RWPE1 (cell line): ENCODE results near the gene MUC2.

Source experiments
- CTCF ChIA-PET: fragments of 350-600 bp; sonication (Branson Sonifier 250); formaldehyde crosslinking; extraction: SDS; loops from one replicate; lab custom pipeline; 2021; lab: Yijun Ruan, JAX
- POLR2A ChIA-PET: fragments of 400-600 bp; formaldehyde crosslinking; extraction: SDS; loops from one replicate; lab custom pipeline; 2020; ENCODE audit warnings: antibody characterized with exemption; ENCODE audit not compliant: low non-redundant PET; lab: Yijun Ruan, JAX
- DNase-seq: peaks from one replicate; pipeline ENCODE4 v3.0.0; 2012; ENCODE audit warnings: low spot score
- H3K27ac ChIP-seq: fragments of 450-650 bp; 2 replicates; pipeline ENCODE4 v1.5.1; 2017
- TF ChIP-seq, protein P1 (sequence below): fragments of 450-650 bp; conservative IDR thresholded peaks from 2 replicates; pipeline ENCODE4 v1.5.1; 2017; ENCODE audit warnings: low read depth, mild to moderate bottlenecking

Gene MUC2

DNA sequence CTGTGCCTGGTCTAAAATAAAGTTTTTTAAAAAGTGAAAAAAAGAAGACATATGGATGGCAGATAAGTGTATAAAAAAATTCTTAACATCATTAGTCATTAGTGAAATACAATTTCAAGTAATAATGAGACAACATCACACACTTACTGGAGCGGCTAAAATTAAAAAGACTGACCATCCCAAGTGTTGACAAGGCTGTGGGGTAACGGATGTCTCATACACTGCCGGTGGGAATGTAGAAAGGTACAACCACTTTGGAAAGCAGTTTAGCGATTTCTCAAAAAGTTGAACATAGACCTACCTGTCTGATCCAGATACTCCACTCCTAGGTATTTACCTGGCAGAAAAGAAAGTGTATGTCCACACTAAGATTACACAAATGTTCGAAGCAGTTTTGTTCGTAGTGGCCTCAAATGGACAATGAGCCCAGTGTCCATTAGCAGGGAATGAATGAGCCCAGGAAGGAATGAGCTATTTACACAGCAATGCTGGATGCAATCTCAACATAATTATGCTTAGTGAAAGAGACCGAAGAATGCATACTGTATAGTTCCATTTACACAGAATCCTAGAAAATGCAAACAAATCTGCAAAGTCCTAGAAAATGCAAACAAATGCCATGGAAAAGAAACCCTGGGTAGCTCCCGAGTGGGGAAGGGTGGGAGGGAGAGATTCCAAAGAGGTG lies 6.7 kb upstream of the MUC2 start:
- CTCF ChIA-PET, result no interaction called here
- TF ChIP-seq, protein P1, sequence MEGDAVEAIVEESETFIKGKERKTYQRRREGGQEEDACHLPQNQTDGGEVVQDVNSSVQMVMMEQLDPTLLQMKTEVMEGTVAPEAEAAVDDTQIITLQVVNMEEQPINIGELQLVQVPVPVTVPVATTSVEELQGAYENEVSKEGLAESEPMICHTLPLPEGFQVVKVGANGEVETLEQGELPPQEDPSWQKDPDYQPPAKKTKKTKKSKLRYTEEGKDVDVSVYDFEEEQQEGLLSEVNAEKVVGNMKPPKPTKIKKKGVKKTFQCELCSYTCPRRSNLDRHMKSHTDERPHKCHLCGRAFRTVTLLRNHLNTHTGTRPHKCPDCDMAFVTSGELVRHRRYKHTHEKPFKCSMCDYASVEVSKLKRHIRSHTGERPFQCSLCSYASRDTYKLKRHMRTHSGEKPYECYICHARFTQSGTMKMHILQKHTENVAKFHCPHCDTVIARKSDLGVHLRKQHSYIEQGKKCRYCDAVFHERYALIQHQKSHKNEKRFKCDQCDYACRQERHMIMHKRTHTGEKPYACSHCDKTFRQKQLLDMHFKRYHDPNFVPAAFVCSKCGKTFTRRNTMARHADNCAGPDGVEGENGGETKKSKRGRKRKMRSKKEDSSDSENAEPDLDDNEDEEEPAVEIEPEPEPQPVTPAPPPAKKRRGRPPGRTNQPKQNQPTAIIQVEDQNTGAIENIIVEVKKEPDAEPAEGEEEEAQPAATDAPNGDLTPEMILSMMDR, result no peak
- POLR2A ChIA-PET, result no interaction called here
- no peak for DNase-seq
- H3K27ac ChIP-seq, result no peak overlapping the region

DNA sequence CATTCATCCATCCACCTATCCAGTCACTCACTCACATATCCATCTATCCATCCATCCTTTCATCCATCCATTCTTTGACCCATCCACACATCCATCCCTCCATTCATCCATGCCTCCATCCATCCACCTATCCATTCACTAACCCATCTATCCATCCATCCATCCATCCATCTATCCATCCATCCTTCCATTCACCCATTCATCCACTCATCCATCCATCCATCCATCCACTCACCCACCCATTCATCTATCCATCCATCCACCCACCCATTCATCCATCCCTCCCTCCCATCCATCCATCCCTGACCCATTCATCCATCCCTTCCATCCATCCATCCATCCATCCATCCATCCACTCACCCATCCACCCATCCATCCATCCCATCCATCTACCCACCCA lies 4.9 kb upstream of the MUC2 start:
- POLR2A ChIA-PET, result no interaction called here
- TF ChIP-seq, protein P1, result no peak
- no peak overlapping the region for H3K27ac ChIP-seq
- no peak for DNase-seq
- CTCF ChIA-PET, result interaction anchor here (0.6 kb wide), 1 partner anchor 49 kb away, joined by 4 read pairs; no protein-coding TSS in a partner anchor

DNA sequence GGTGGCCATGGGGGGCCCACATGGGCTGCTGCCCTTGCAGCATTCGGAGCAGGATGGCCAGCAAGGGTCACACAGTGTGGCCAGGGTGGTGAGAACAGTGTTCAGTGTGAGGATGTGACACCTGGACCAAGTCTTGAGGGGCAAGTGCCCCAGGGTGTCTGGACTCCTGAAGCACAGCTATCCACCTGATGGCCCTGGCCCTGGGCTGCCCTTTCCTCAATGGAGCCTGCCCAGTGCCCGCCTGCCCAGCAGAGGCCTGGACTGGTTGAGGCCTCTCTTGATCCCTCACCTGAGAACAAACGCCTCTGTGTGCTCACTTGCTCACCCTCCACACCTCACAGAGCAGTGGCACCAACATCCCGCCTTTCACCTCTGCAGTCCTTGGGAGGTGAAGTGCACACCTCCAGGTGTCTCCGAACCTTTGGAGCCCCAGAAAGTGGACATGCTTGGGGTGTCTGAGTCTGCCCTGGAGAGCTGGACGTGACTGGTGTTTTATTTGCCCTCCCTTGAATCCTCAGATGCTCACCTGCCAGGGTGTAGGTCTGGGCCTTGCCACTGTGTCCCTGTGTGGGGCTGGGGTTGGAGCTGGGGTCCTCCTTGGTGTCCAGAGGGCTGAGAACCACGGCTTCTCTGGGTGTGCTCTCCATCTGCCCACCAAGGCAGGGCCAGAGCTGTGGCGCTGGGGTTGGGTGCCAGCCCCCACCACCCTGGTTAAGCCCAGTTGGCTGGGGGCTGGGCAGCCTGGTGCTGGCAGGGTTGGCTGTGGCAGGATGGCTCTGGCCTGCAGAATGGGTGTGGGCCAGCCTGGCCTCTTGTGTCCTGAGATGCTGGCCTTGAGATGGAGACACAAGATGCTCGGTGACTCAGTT lies 3.8 kb upstream of the MUC2 start:
- ChIA-PET CTCF (no interaction called here), POLR2A (no interaction called here)

DNA sequence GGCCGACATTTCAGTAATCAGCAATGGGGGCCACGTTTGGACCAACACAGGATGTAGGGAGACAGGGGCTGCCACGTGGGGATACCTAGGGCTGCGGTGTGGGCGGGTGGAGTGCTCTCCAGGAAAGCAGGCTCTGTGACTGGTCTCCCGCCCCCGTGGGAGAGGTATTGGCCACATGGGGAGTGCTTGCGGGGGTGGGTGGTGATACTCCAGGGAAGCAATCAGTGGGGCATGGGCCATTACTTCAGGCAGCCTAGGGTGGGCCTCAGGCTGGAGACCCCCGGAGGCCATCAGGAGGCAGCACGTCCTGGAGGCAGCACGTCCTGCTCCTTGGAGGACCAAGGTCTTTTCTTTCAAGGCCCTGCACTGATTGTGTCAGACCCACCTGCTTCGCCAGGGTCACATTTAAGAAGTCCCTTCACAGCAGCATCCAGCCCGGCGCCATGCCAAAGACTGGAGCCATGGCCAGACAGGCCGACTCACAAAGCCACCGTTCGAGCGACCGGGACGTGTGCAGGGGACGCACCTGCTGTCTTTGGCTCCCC lies 3.0 kb upstream of the MUC2 start:
- ChIA-PET POLR2A (no interaction called here), CTCF (no interaction called here)
- no peak overlapping the region for H3K27ac ChIP-seq
- DNase-seq, result no peak
- TF ChIP-seq, protein P1, result no peak

More for the DNA sequence above, 3.8 kb upstream of the MUC2 start:
- TF ChIP-seq, protein P1, result no peak
- no peak for DNase-seq
- H3K27ac ChIP-seq, result no peak overlapping the region

DNA sequence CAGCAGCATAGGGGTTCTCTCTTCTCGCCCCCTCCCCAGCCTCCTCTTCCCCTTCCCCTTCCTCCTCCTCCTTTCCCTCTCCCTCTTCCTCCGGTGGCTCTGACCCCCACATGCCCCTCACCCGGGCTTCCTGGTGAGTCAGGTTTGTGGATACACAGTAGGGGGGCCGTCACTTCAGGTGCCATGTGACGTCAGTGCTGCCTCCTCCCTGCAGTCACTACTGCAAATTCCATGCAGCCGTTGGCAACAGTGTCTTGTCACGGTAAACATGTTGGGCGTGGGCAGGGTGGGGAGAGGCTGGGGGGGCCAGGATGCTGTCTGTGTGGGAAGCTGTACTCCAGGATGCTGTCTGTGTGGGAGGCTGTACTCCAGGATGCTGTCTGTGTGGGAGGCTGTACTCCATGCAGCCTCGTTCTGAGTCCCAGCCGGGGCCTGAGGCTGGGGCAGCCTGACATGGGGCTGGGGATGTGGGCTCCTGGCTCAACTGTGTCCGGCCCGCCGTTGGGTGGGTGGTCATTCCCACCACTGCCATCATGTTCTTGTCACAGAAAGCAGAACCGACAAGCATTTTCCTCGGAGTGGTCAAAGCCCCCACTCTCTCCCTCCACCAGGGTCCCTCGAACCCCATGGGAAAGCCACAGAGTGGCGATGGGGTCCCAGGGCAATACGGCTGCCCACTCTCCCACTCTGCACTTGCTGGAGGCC lies 2.4 kb upstream of the MUC2 start:
- DNase-seq, result no peak
- TF ChIP-seq, protein P1, result no peak
- ChIA-PET CTCF (no interaction called here), POLR2A (no interaction called here)
- no peak overlapping the region for H3K27ac ChIP-seq

DNA sequence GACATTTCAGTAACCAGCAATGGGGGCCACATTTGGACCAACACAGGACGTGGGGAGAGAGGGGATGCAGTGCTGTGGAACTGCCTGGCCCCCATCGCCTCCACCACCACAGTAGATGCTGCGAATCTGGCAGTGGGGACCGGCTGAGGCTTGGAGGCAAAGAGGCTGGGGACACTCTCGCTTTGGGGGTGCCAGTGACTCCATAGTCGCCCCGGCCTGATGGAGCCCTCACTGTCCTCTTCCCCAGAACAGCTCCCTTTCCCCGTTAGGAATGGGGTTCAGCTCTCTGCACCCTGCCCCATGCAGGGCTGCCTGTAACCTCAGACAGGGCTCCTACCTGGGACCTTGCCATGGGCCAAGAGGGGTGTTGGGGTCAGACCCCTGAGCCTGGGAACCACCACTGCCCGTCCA lies 1.8 kb upstream of the MUC2 start:
- ChIA-PET CTCF (interaction anchor here (0.6 kb wide), 1 partner anchor 640 kb away, joined by 3 read pairs; no protein-coding TSS in a partner anchor), POLR2A (no interaction called here)
- peak overlapping the region; percentile 69 for H3K27ac ChIP-seq
- DNase-seq, result no peak
- TF ChIP-seq, protein P1, result no peak
